GM18951 (cell line): ENCODE results near the gene SEC61B.

Source experiments
- POLR2A ChIP-seq: IDR thresholded peaks from 4 replicates; pipeline ENCODE4 v1.6.1; 2011; ENCODE audit warnings: mild to moderate bottlenecking; ENCODE audit not compliant: insufficient read length, insufficient read depth; ENCODE audit errors: extremely low read depth
- in situ Hi-C: fragments of 300-500 bp; cut with MboI; formaldehyde crosslinking; loops from one replicate; pipeline ENCODE4 v1.12.0; 2022; ENCODE audit warnings: low sequenced_read_pairs, mixed read lengths, inconsistent platforms; ENCODE audit not compliant: unreplicated experiment

SEC61B gene

GRCh38 chr9:99197987-99198386, 24.1 kb upstream of the SEC61B start:
- no peak for TF ChIP-seq POLR2A
- in situ Hi-C loops: loop anchor here (25.0 kb wide), 2 partner anchors 614 to 814 kb away; partner anchors contain the start of gene NR4A3

- in situ Hi-C loops: loop anchor here (25.0 kb wide), 2 partner anchors 612 to 812 kb away; partner anchors contain the start of gene NR4A3
- no peak for TF ChIP-seq POLR2A
Measured at GRCh38 chr9:99199938-99200539, 22.0 kb upstream of the SEC61B start.

GRCh38 chr9:99201603-99202002, 20.5 kb upstream of the SEC61B start:
- in situ Hi-C loops: no loop called here
- no peak for TF ChIP-seq POLR2A

GRCh38 chr9:99210572-99210971, 11.5 kb upstream of the SEC61B start:
- in situ Hi-C loops: no loop called here
- no peak for TF ChIP-seq POLR2A

- in situ Hi-C loops: no loop called here
- no peak for TF ChIP-seq POLR2A
Measured at GRCh38 chr9:99211746-99212145, 10.3 kb upstream of the SEC61B start.

- in situ Hi-C loops: no loop called here
- no peak for TF ChIP-seq POLR2A
Measured at GRCh38 chr9:99213197-99213596, 8.9 kb upstream of the SEC61B start.

GRCh38 chr9:99216073-99216472, 6.0 kb upstream of the SEC61B start:
- no peak for TF ChIP-seq POLR2A
- in situ Hi-C loops: no loop called here

- in situ Hi-C loops: no loop called here
- TF ChIP-seq POLR2A: no peak
Measured at GRCh38 chr9:99220011-99220410, 2.1 kb upstream of the SEC61B start.

GRCh38 chr9:99221266-99221620, 839 bp upstream of the SEC61B start:
- no peak for TF ChIP-seq POLR2A
- in situ Hi-C loops: no loop called here

GRCh38 chr9:99222416-99223270, 561 bp downstream of the SEC61B start:
- in situ Hi-C loops: no loop called here
- TF ChIP-seq POLR2A: no peak

GRCh38 chr9:99224445-99224844, 2.4 kb downstream of the SEC61B start:
- in situ Hi-C loops: no loop called here
- TF ChIP-seq POLR2A: no peak

GRCh38 chr9:99226054-99226453, 4.0 kb downstream of the SEC61B start:
- in situ Hi-C loops: no loop called here
- TF ChIP-seq POLR2A: no peak

GRCh38 chr9:99230206-99230605, 8.1 kb downstream of the SEC61B start:
- TF ChIP-seq POLR2A: no peak
- in situ Hi-C loops: no loop called here

- TF ChIP-seq POLR2A: no peak
- in situ Hi-C loops: no loop called here
Measured at GRCh38 chr9:99231711-99232110, 9.6 kb downstream of the SEC61B start.
